B cell (primary cell): Measurements from ENCODE around the gene PACSIN2.

Source experiments
- CTCF ChIP-seq: fragments of 200-600 bp; IDR thresholded peaks from one replicate; pipeline ENCODE4 v1.8.0; 2022; ENCODE audit warnings: antibody characterized with exemption, mild to moderate bottlenecking
- EZH2 ChIP-seq: IDR thresholded peaks from 2 replicates; pipeline ENCODE4 v1.6.1; 2012; ENCODE audit warnings: borderline replicate concordance, low read depth, mild to moderate bottlenecking, moderate library complexity, low read length; ENCODE audit not compliant: insufficient read depth, poor library complexity, severe bottlenecking

DNA sequence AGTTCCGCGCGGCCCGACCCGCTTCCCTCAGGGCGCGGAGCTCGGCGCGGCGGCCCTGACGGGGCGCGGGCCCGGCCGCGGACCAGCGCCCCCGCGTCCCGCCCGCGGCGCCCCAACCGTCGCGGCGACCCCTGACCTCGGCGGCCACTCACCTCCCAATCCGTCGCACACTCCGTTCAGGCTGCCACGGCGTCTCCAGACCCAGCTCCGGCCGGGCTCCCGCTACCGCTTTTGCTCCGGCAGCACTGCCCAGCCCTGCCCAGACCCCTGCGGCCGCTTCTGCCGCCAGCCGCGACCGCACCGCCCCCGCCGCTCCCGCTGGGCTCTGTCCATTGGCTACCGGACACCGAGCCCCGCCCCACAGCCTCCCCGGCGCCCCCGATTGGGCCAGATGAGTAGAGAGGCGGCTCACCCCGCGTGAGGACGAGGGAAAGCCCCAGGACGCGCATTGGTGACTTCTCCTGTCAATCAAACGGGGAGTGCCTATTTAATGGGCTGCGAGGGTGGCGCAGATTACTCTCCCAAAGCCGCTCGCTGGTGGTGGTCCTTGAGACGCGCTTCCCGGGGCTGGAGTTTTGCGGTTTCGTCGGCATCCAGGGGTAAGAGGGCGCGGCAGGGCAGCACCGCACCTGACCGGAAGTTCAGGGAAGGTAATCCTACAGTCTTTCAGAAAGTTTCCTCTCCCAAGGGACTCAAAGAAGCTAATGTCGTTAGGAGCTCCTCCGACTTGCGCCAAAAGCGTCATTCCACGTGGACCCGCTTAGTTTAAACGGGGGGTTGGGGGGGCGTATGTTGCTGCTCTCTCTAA is at the start of gene PACSIN2:
- TF ChIP-seq CTCF (no peak), EZH2 (no peak)
